Right forelimb (tissue), 1 donor: ENCODE data around the gene ZSWIM6.
A peak's percentile ranks its signal among the peaks of the same experiment; 100 is the strongest.
"Not testable (repeated sequence)": the region's sequence is repeated elsewhere in the genome, so short reads cannot be mapped to it uniquely, and the experiment has no call there.

ENCODE experiments used
- DNase-seq: peaks from one replicate; pipeline ENCODE4 v3.0.0-alpha.2; 2018

ZSWIM6 gene

GRCh38 chr5:61366497-61367240 is 34.6 kb downstream of the ZSWIM6 start:
- DNase-seq, result no peak

GRCh38 chr5:61370506-61370905 is 38.4 kb downstream of the ZSWIM6 start:
- no peak for DNase-seq

GRCh38 chr5:61371474-61371873 is 39.4 kb downstream of the ZSWIM6 start:
- no peak for DNase-seq

- DNase-seq, result no peak
Measured at GRCh38 chr5:61379677-61380076, 47.6 kb downstream of the ZSWIM6 start.

DNA sequence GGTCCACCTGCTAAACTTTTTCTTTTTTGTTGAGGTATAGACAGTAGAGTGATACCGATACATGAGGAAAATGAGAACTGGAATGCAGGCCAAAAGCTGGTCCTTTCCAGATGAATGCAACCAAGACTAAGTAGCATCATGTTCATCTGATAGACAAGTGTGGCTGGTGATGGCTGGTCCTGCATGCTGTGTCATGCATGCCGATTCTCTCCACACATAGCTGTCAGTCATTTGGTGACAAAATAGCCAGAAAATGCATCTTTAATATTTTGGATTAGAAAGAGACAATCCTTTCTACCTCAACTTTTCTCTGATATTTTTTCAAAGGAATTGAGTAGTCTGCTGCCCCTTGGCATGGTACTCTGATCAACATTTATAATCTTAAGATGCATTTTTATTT is 49.9 kb downstream of the ZSWIM6 start:
- DNase-seq, result no peak

- no peak for DNase-seq
Measured at GRCh38 chr5:61385627-61386026, 53.6 kb downstream of the ZSWIM6 start.

DNA sequence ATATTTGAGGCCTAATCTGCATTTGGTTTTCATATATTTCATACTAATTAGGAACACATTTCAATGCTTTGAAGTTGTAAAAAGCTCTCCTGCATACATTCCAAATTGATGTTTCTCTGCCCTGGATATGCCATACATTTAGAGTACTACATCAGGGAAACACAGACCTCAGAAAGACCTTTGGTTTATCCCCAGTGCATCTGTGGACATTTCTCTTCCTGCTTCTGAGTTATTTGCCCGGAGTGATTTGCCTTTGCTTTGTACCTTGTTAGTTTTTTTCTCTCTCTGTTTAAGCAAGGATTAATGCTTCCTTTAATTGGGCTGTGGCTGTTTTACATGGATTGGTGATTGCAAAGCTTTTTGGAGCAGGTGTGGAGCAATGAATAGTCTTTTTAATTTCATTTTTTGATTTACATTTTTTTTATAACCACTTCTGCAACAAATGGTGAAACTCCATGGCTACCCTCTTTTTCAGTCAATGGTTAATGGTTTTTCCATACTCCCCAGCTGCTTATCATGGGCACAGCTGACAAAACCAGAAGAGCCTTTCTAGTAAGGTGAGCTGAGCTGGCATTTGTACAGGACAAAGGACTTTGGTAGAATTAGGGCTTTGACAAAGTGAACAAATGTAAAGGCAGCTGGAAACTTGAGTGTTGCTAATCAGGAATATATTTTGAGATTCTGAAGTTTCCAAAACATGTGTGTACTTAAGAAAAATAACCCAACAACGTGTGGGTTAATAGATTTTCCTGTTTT is 54.2 kb downstream of the ZSWIM6 start:
- DNase-seq, result no peak

DNA sequence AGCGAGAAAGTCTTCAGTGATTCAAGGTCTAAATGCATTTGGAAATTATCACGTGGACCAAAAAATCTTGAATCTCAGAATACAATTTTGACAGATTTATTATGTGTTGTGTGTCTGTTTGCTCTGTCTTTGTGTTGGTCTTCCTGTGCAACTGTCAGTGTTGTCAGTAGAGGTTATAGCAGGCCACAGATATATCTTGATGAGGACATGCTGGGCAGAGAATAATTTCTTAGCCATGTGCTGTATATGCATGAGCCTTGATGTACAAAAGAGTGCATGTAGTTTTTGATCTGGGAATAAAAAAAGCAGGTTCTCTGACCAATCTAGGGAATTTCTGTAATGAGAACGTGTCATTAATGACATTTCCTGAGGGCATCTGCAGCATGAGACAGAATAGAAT is 57.6 kb downstream of the ZSWIM6 start:
- no peak for DNase-seq

DNA sequence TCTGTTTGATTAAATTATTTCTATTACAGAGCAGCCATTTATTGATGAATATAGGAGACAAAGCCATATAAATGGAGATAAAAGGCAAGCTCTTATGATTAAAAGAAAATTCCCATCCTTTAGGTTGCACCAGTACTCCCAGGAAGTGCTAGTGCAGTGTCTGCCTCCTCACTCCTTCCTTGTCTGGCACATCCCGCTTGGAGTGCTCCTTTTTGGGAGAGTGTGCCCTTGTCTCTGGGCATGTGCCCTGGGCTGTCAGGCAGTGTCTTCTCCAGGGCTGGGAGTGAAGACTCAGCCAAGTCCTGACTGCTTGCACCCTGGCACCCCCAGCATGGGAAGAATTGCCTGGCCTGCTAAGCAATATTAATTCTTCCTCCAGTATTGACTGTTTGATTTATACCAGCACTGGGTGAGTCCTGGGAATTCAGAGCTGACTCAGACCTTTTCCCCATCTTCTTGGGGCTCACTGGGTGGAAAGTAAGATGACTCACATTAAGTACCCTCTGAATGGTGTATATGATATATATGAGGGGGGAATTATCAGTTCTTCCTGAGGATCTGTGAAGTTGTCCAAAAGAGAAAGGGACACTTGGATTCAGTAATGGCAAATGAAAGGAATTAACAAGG is 62.1 kb downstream of the ZSWIM6 start:
- no peak for DNase-seq

GRCh38 chr5:61394793-61395192 is 62.7 kb downstream of the ZSWIM6 start:
- DNase-seq, result no peak

- DNase-seq, result no peak
Measured at GRCh38 chr5:61397238-61397637, 65.2 kb downstream of the ZSWIM6 start.

DNA sequence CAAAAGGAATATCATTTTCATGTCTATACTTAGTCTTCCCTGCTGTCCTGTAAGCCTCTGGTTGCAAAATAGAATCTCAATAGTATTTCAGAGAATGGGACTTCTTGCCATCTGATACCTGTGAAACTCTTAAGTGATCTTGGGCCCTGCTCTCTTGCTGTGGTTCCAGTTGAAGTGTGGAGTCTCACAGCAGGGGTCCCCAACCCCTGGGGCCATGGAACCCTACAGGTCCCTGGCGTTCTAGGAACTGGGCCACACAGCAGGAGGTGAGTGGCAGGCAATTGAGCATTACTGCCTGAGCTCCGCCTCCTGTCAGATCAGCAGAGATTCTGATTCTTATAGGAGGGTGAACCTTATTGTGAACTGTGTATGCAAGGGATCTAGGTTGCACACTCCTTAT is 65.9 kb downstream of the ZSWIM6 start:
- no peak for DNase-seq

- DNase-seq, result no peak
Measured at GRCh38 chr5:61398440-61398839, 66.4 kb downstream of the ZSWIM6 start.

- DNase-seq, result no peak
Measured at GRCh38 chr5:61399679-61400078, 67.6 kb downstream of the ZSWIM6 start.

DNA sequence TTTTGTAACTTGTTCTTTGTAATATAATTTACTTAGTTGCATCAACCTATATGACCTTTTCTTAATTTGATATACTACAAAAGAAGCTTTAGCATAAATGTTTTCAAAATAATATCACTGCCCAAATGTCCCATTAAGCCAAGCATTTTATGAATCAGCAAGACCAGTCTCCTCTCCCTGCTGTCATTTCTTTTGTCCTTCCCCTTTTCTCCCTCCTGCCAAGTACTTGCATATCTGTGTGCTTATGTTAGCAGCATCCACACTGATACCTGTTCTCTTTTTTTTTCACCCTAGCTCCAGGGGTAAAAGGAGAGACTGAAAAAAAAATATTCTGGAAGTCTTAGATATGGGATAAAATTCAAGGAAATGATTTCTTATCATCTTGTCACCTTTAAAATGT is 69.7 kb downstream of the ZSWIM6 start:
- no peak for DNase-seq

DNA sequence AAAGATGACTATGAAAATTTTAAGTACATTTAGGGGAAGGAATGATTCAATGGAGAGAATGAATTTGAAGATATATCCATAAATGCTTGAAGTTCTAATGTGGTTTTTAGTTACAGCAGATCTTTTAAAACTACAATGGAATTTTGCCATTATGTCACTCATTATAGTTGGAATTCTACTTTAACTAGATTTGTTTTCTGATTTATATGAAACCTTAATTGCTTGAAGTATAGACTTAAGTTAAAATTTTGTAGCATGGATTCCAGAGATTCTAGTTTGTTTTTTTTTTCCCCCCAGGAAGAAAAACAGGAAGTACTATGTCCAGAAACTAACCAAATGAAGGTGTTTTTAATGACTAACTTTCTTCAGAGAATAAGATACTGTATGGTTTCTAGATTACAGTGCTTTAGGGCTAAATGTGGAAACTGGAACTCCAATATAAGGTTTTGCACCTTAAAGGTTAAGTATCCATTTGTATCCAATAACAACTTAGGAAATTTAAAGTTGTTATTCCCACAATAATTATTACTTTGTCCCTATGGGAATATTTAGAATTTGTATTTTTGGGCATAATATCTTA is 70.3 kb downstream of the ZSWIM6 start:
- DNase-seq, result no peak

GRCh38 chr5:61402970-61403900 is 71.2 kb downstream of the ZSWIM6 start:
- DNase-seq, result no peak

DNA sequence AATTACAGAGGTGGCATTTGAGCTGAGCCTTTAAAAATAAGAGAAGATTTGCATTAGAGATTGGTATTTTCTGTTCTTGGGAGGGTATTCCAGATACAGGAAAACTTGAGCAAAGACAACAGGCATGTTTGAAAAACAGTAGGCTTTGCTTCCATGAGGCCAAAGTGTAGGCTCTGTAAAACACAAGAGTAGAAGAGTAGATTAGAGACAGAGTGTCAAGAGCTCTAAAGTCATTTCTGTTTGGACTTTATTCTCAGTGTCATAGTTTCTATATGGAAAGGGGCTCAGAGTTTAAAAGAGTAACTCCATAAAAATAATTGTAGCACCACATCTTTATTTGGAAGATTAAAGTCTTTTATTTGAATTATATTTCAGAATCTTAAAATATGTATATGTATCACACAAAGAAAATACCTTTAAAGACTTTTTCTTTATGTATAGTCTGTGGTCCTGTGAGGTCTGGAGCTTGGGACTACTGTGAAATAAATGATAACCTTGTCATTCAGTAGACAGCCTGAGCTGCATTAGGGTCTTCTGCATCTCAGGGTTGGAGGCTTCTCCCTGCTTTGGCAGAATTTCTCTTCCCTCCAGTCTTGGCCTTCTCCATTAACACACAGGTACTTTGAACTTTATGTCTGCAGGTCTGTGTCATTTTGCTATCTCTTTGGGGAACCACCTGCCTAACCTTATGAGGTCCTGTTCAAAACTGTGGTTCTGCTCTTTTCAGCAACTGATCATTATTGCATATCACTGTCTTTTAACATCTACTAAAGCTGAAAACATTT is 73.6 kb downstream of the ZSWIM6 start:
- no peak for DNase-seq

- not testable (repeated sequence) for DNase-seq
Measured at GRCh38 chr5:61406497-61406896, 74.4 kb downstream of the ZSWIM6 start.

DNA sequence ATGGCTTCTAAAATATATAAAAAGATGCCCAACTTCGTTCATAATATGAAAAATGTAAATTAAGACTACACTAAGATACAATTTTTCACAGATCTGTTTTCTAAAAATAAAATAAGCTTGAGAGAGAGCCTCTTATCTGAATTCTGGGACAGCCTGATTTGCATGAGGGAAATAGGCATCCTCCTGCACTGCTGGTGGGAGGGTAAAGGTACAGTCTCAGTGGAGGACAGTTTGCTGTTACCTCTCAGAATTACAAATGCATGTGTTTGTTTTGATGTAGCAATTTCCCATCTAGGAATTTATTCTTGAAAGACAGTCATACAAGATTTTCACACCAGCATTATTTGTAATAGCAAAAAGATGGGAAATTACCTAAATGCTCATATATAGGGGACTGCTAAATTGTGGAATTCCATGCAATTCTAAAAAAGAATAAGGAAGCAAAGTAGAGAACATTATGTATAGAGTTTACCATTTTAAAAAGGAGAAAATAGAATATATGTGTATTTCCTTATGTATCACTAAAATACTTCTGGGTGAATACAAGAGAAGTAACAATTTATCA is 75.7 kb downstream of the ZSWIM6 start:
- no peak for DNase-seq

DNA sequence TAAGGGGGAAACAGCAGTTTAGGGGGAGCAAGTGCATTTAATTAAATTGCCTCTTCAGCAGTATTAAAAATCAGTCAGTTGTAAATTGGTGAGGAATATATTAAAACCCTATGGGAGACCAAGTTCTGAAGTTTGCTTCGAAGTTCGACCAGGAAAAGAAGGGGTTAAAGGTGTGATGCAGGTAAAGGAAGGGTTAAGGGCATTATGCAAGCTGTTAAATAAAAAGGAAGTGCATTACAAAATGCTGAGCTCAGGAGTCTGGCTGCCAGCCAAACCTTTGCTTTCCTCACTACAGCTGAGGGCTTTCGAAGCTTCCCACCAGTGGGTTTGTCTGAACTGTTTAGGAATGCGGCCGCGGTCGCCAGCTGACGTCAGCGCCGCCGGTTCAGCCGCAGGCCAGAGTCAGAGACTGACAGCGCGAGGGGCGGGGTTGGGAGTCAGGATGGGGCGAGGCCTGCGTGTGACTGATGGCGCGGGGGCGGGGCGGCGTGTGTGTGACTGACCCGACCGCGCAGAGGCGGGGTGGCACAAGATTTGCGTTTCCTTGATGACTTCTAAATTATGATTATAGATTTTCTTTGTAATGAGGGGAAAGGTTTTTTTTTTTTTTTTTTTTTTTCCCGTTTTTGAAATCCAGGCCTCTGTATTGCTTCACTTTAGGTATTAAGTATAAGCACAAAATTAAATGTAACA is 76.6 kb downstream of the ZSWIM6 start:
- DNase-seq, result peak; percentile 99
